ENCODE results near the gene ADM5.

ADM5 gene

GRCh38 chr19:49692147-49692506 is 2.7 kb downstream of the ADM5 start:
- Histone ChIP-seq H3K4me1 (ENCODE audit: control insufficient read depth, insufficient read depth, low read depth, low read length) (peaks cover 21% of the 10 kb centered on the region), H3K9ac (ENCODE audit: low read length) (no peak overlapping the region), H3K36me3 (ENCODE audit: control insufficient read depth in 1 of 2, insufficient read depth in 2 of 2, low read depth in 1 of 2, low read length in 2 of 2) (peaks cover 11 to 26% of the 10 kb centered on the region in 2 experiments), H2BK15ac (ENCODE audit: low read depth, poor library complexity, severe bottlenecking) (no peak overlapping the region), H4K91ac (ENCODE audit: low read length) (peak overlapping the region; percentile 43), H2BK5ac (ENCODE audit: low read depth, low read length, poor library complexity, severe bottlenecking) (no peak overlapping the region), H2BK120ac (ENCODE audit: low read depth, low read length) (no peak overlapping the region), H2AFZ (ENCODE audit: low read depth, low read length) (no peak overlapping the region), H3K27me3 (ENCODE audit: control insufficient read depth in 1 of 2, insufficient read depth in 1 of 2, low read length in 2 of 2) (no peaks in the 10 kb centered on the region), H3K23ac (ENCODE audit: low read length in 2 of 2) (no peak overlapping the region), H3K18ac (ENCODE audit: low read depth in 1 of 2, low read length in 2 of 2) (no peak overlapping the region), H2BK12ac (ENCODE audit: low read length in 2 of 2) (peak overlapping the region in 1 of 2 experiments; percentile 2), H3K4me2 (ENCODE audit: low read length, poor library complexity, severe bottlenecking) (no peak overlapping the region), H3K79me1 (replicated peaks; ENCODE audit: low read length, poor library complexity, severe bottlenecking) (peaks cover 9% of the 10 kb centered on the region), H2AK5ac (ENCODE audit: low read length, severe bottlenecking) (no peak overlapping the region), H3K4ac (ENCODE audit: low read depth in 1 of 2, low read length in 2 of 2) (no peak overlapping the region), H3K4me3 (ENCODE audit: insufficient read depth in 1 of 2, low read depth in 1 of 2, low read length in 2 of 2) (peak overlapping the region in 1 of 2 experiments; percentile 91), H4K8ac (ENCODE audit: low read length) (peak overlapping the region; percentile 56), H3K9me3 (ENCODE audit: control insufficient read depth, low read length) (no peaks in the 10 kb centered on the region), H3K27ac (ENCODE audit: low read length, poor library complexity, severe bottlenecking) (no peak overlapping the region), H3K14ac (ENCODE audit: low read length in 2 of 2) (no peak overlapping the region)
- no peak for DNase-seq
- 86% methylated on average over 16 of the region's 16 CpGs for WGBS

GRCh38 chr19:49696115-49696514 is 6.7 kb downstream of the ADM5 start:
- no peak overlapping the region for H3K9ac ChIP-seq (ENCODE audit: low read length)
- H3K36me3 ChIP-seq (ENCODE audit: control insufficient read depth in 1 of 2, insufficient read depth in 2 of 2, low read depth in 1 of 2, low read length in 2 of 2), result peaks cover 8 to 17% of the 10 kb centered on the region in 2 experiments
- H3K4me2 ChIP-seq (ENCODE audit: low read length, poor library complexity, severe bottlenecking), result no peak overlapping the region
- no peak overlapping the region for H3K27ac ChIP-seq (ENCODE audit: low read length, poor library complexity, severe bottlenecking)
- H3K18ac ChIP-seq (ENCODE audit: low read depth in 1 of 2, low read length in 2 of 2), result no peak overlapping the region
- H3K79me1 ChIP-seq (replicated peaks; ENCODE audit: low read length, poor library complexity, severe bottlenecking), result peaks cover 4% of the 10 kb centered on the region
- no peak overlapping the region for H2BK12ac ChIP-seq (ENCODE audit: low read length in 2 of 2)
- H3K27me3 ChIP-seq (ENCODE audit: control insufficient read depth in 1 of 2, insufficient read depth in 1 of 2, low read length in 2 of 2), result no peaks in the 10 kb centered on the region
- no peak overlapping the region for H2AFZ ChIP-seq (ENCODE audit: low read depth, low read length)
- H2BK5ac ChIP-seq (ENCODE audit: low read depth, low read length, poor library complexity, severe bottlenecking), result no peak overlapping the region
- no peaks in the 10 kb centered on the region for H3K9me3 ChIP-seq (ENCODE audit: control insufficient read depth, low read length)
- H2BK15ac ChIP-seq (ENCODE audit: low read depth, poor library complexity, severe bottlenecking), result no peak overlapping the region
- no peak for DNase-seq
- H4K8ac ChIP-seq (ENCODE audit: low read length), result no peak overlapping the region
- no peak overlapping the region for H3K4me3 ChIP-seq (ENCODE audit: insufficient read depth in 1 of 2, low read depth in 1 of 2, low read length in 2 of 2)
- no peak overlapping the region for H3K23ac ChIP-seq (ENCODE audit: low read length in 2 of 2)
- no peak overlapping the region for H2AK5ac ChIP-seq (ENCODE audit: low read length, severe bottlenecking)
- peaks cover 7% of the 10 kb centered on the region for H3K4me1 ChIP-seq (ENCODE audit: control insufficient read depth, insufficient read depth, low read depth, low read length)
- no peak overlapping the region for H3K14ac ChIP-seq (ENCODE audit: low read length in 2 of 2)
- no peak overlapping the region for H2BK120ac ChIP-seq (ENCODE audit: low read depth, low read length)
- no peak overlapping the region for H3K4ac ChIP-seq (ENCODE audit: low read depth in 1 of 2, low read length in 2 of 2)
- H4K91ac ChIP-seq (ENCODE audit: low read length), result no peak overlapping the region
- 98% methylated on average over 4 of the region's 6 CpGs for WGBS

- no peak overlapping the region for H2AFZ ChIP-seq (ENCODE audit: low read depth, low read length)
- no peak overlapping the region for H2BK5ac ChIP-seq (ENCODE audit: low read depth, low read length, poor library complexity, severe bottlenecking)
- no peak overlapping the region for H3K4ac ChIP-seq (ENCODE audit: low read depth in 1 of 2, low read length in 2 of 2)
- no peak overlapping the region for H3K9ac ChIP-seq (ENCODE audit: low read length)
- no peak overlapping the region for H2BK12ac ChIP-seq (ENCODE audit: low read length in 2 of 2)
- H3K36me3 ChIP-seq (ENCODE audit: control insufficient read depth in 1 of 2, insufficient read depth in 2 of 2, low read depth in 1 of 2, low read length in 2 of 2), result peaks cover 8 to 22% of the 10 kb centered on the region in 2 experiments
- H3K18ac ChIP-seq (ENCODE audit: low read depth in 1 of 2, low read length in 2 of 2), result no peak overlapping the region
- no peak overlapping the region for H3K14ac ChIP-seq (ENCODE audit: low read length in 2 of 2)
- no peak overlapping the region for H2BK120ac ChIP-seq (ENCODE audit: low read depth, low read length)
- H4K91ac ChIP-seq (ENCODE audit: low read length), result no peak overlapping the region
- no peak for DNase-seq
- no peak overlapping the region for H3K4me3 ChIP-seq (ENCODE audit: insufficient read depth in 1 of 2, low read depth in 1 of 2, low read length in 2 of 2)
- H2AK5ac ChIP-seq (ENCODE audit: low read length, severe bottlenecking), result no peak overlapping the region
- no peak overlapping the region for H3K4me2 ChIP-seq (ENCODE audit: low read length, poor library complexity, severe bottlenecking)
- no peak overlapping the region for H3K23ac ChIP-seq (ENCODE audit: low read length in 2 of 2)
- peaks cover 4% of the 10 kb centered on the region for H3K4me1 ChIP-seq (ENCODE audit: control insufficient read depth, insufficient read depth, low read depth, low read length)
- 84% methylated on average over 6 of the region's 7 CpGs for WGBS
- peaks cover 4% of the 10 kb centered on the region for H3K79me1 ChIP-seq (replicated peaks; ENCODE audit: low read length, poor library complexity, severe bottlenecking)
- H3K9me3 ChIP-seq (ENCODE audit: control insufficient read depth, low read length), result no peaks in the 10 kb centered on the region
- H3K27me3 ChIP-seq (ENCODE audit: control insufficient read depth in 1 of 2, insufficient read depth in 1 of 2, low read length in 2 of 2), result no peaks in the 10 kb centered on the region
- H2BK15ac ChIP-seq (ENCODE audit: low read depth, poor library complexity, severe bottlenecking), result no peak overlapping the region
- H4K8ac ChIP-seq (ENCODE audit: low read length), result no peak overlapping the region
- no peak overlapping the region for H3K27ac ChIP-seq (ENCODE audit: low read length, poor library complexity, severe bottlenecking)
These were observed 7.5 kb downstream of the ADM5 start for GRCh38 chr19:49696865-49697264.

DNA sequence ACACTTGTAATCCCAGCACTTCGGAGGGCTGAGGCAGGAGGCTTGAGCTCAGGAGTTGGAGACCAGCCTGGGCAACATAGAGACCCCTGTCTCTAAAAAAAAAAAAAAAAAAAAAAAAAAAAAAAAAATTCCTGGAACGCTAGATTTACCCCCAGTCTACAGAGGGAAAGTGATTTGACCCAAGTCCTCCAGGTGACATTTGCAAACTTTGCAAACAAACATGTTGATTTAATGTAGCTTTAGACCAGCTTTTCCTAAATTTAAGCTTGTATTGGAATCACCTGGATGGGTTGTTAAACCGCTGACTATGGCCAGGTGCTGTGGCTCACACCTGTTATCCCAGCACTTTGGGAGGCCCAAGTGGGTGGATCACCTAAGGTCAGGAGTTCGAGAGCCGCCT is 10.0 kb downstream of the ADM5 start:
- no peak overlapping the region for H3K27ac ChIP-seq (ENCODE audit: low read length, poor library complexity, severe bottlenecking)
- H2AFZ ChIP-seq (ENCODE audit: low read depth, low read length), result no peak overlapping the region
- H2BK5ac ChIP-seq (ENCODE audit: low read depth, low read length, poor library complexity, severe bottlenecking), result no peak overlapping the region
- H3K36me3 ChIP-seq (ENCODE audit: control insufficient read depth in 1 of 2, insufficient read depth in 2 of 2, low read depth in 1 of 2, low read length in 2 of 2), result peaks cover 11 to 29% of the 10 kb centered on the region in 2 experiments
- no peak overlapping the region for H3K9ac ChIP-seq (ENCODE audit: low read length)
- DNase-seq, result no peak
- no peak overlapping the region for H3K14ac ChIP-seq (ENCODE audit: low read length in 2 of 2)
- H3K23ac ChIP-seq (ENCODE audit: low read length in 2 of 2), result no peak overlapping the region
- no peak overlapping the region for H3K18ac ChIP-seq (ENCODE audit: low read depth in 1 of 2, low read length in 2 of 2)
- H2AK5ac ChIP-seq (ENCODE audit: low read length, severe bottlenecking), result no peak overlapping the region
- H3K4ac ChIP-seq (ENCODE audit: low read depth in 1 of 2, low read length in 2 of 2), result no peak overlapping the region
- 93% methylated on average over 4 of the region's 5 CpGs for WGBS
- no peaks in the 10 kb centered on the region for H3K9me3 ChIP-seq (ENCODE audit: control insufficient read depth, low read length)
- no peak overlapping the region for H2BK120ac ChIP-seq (ENCODE audit: low read depth, low read length)
- no peaks in the 10 kb centered on the region for H3K79me1 ChIP-seq (replicated peaks; ENCODE audit: low read length, poor library complexity, severe bottlenecking)
- H3K27me3 ChIP-seq (ENCODE audit: control insufficient read depth in 1 of 2, insufficient read depth in 1 of 2, low read length in 2 of 2), result no peaks in the 10 kb centered on the region
- H2BK15ac ChIP-seq (ENCODE audit: low read depth, poor library complexity, severe bottlenecking), result no peak overlapping the region
- H3K4me2 ChIP-seq (ENCODE audit: low read length, poor library complexity, severe bottlenecking), result no peak overlapping the region
- no peak overlapping the region for H3K4me3 ChIP-seq (ENCODE audit: insufficient read depth in 1 of 2, low read depth in 1 of 2, low read length in 2 of 2)
- no peak overlapping the region for H4K91ac ChIP-seq (ENCODE audit: low read length)
- H2BK12ac ChIP-seq (ENCODE audit: low read length in 2 of 2), result no peak overlapping the region
- H3K4me1 ChIP-seq (ENCODE audit: control insufficient read depth, insufficient read depth, low read depth, low read length), result peaks cover 2% of the 10 kb centered on the region
- no peak overlapping the region for H4K8ac ChIP-seq (ENCODE audit: low read length)

Measured in mesenchymal stem cell (in vitro differentiated cells and primary cell).